Prostate gland (tissue), 2 donors: Measurements from ENCODE around the gene ZNF536.

Experiments
- POLR2AphosphoS5 ChIP-seq: sonication (generic); formaldehyde crosslinking; IDR thresholded peaks from one replicate; pipeline ENCODE4 v1.6.1; 2017; ENCODE audit warnings: antibody characterized with exemption
- TF ChIP-seq, protein P1 (sequence below), 4 experiments: fragments of 200-600 bp in 2 of 4; fragments of 450-650 bp in 2 of 4; sonication (generic) in 2 of 4; IDR thresholded peaks; 1 replicate in 3 of 4; 2 replicates in 1 of 4; pipeline ENCODE4 v1.5.1; 2016 to 2019; ENCODE audit warnings: antibody characterized with exemption in 4 of 4, mild to moderate bottlenecking in 2 of 4, moderate library complexity in 2 of 4

DNA sequence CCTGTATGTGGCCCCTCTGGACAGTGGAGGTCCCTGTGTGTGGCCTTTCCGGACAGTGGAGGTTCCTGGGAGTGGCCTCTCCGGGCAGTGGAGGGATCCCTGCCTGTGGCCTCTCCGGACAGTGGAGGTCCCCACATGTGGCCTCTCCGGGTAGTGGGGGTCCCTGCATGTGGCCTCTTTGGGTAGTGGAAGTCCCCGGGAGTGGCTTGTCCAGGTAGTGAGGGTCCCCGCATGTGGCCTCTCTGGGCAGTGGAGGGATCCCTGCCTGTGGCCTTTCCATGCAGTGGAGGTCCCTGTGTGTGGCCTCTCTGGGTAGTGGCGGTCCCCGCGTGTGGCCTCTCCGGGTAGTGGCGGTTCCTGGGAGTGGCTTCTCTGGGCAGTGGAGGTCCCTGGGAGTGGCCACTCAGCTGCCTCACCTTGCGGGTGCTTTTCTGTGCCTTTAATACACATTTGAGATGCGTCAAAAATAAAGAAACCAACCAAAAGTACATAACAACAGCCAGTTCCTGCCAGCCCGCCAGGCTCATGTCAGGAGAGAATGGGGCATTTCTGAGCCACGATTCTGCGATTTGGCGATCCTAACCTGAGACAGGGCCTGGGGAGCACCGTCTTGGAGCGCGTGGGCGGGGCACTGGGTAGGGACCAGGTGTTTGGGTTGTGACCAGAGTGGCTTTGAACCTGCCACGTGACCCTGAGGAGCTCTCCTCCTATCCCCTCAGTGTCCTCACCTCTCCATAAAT lies 194.7 kb downstream of the ZNF536 start:
- TF ChIP-seq, protein P1, sequence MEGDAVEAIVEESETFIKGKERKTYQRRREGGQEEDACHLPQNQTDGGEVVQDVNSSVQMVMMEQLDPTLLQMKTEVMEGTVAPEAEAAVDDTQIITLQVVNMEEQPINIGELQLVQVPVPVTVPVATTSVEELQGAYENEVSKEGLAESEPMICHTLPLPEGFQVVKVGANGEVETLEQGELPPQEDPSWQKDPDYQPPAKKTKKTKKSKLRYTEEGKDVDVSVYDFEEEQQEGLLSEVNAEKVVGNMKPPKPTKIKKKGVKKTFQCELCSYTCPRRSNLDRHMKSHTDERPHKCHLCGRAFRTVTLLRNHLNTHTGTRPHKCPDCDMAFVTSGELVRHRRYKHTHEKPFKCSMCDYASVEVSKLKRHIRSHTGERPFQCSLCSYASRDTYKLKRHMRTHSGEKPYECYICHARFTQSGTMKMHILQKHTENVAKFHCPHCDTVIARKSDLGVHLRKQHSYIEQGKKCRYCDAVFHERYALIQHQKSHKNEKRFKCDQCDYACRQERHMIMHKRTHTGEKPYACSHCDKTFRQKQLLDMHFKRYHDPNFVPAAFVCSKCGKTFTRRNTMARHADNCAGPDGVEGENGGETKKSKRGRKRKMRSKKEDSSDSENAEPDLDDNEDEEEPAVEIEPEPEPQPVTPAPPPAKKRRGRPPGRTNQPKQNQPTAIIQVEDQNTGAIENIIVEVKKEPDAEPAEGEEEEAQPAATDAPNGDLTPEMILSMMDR (IDR thresholded peaks at IDR 0.05) = no peak
- TF ChIP-seq POLR2AphosphoS5 = no peak
